Activated T-cell treated with anti-CD3 and anti-CD28 coated beads for 4 hours (primary cell): Measurements from ENCODE around the gene KIF16B.
"Not testable (repeated sequence)": the region's sequence is repeated elsewhere in the genome, so short reads cannot be mapped to it uniquely, and the experiment has no call there.

Experiments used
- DNase-seq: peaks from one replicate; pipeline ENCODE4 v3.0.0-alpha.2; 2020

Gene KIF16B

GRCh38 chr20:16552015-16552414 is 21.2 kb downstream of the KIF16B start:
- DNase-seq, result no peak

GRCh38 chr20:16551607-16552006 is 21.6 kb downstream of the KIF16B start:
- no peak for DNase-seq

- DNase-seq, result no peak
These were observed 25.1 kb downstream of the KIF16B start for GRCh38 chr20:16548068-16548672.

- no peak for DNase-seq
These were observed 28.3 kb downstream of the KIF16B start for GRCh38 chr20:16544949-16545348.

- no peak for DNase-seq
These were observed 30.8 kb downstream of the KIF16B start for GRCh38 chr20:16542477-16542876.

GRCh38 chr20:16541878-16542277 is 31.4 kb downstream of the KIF16B start:
- DNase-seq, result no peak

GRCh38 chr20:16541226-16541625 is 32.0 kb downstream of the KIF16B start:
- no peak for DNase-seq

- no peak for DNase-seq
These were observed 33.8 kb downstream of the KIF16B start for GRCh38 chr20:16539280-16540021.

- DNase-seq, result no peak
These were observed 34.5 kb downstream of the KIF16B start for GRCh38 chr20:16538779-16539178.

- DNase-seq, result no peak
These were observed 35.3 kb downstream of the KIF16B start for GRCh38 chr20:16537918-16538317.

- DNase-seq, result no peak
These were observed 36.1 kb downstream of the KIF16B start for GRCh38 chr20:16537025-16537665.

GRCh38 chr20:16535277-16535676 is 38.0 kb downstream of the KIF16B start:
- no peak for DNase-seq

GRCh38 chr20:16533502-16533901 is 39.7 kb downstream of the KIF16B start:
- DNase-seq, result no peak

- DNase-seq, result no peak
These were observed 41.8 kb downstream of the KIF16B start for GRCh38 chr20:16531485-16531884.

- DNase-seq, result no peak
These were observed 43.0 kb downstream of the KIF16B start for GRCh38 chr20:16530201-16530681.

- DNase-seq, result no peak
These were observed 45.2 kb downstream of the KIF16B start for GRCh38 chr20:16528078-16528477.

GRCh38 chr20:16527438-16527837 is 45.8 kb downstream of the KIF16B start:
- no peak for DNase-seq

- no peak for DNase-seq
These were observed 46.5 kb downstream of the KIF16B start for GRCh38 chr20:16526433-16527380.

- DNase-seq, result not testable (repeated sequence)
These were observed 50.6 kb downstream of the KIF16B start for GRCh38 chr20:16522651-16523050.

- DNase-seq, result no peak
These were observed 53.1 kb downstream of the KIF16B start for GRCh38 chr20:16520154-16520553.

- not testable (repeated sequence) for DNase-seq
These were observed 53.6 kb downstream of the KIF16B start for GRCh38 chr20:16519673-16520072.

GRCh38 chr20:16518784-16519084 is 54.5 kb downstream of the KIF16B start:
- DNase-seq, result no peak
